K562 (cell line): ENCODE data around the gene SCRN2.

Experiments
- CBX1 ChIP-seq: sonication (generic); IDR thresholded peaks from 2 replicates; pipeline ENCODE4 v1.6.1; 2016; ENCODE audit warnings: antibody characterized with exemption, low read depth, mild to moderate bottlenecking
- CEBPB ChIP-seq: fragments of 450-650 bp; IDR thresholded peaks from 2 replicates; pipeline ENCODE4 v1.6.1; 2016; ENCODE audit warnings: missing genetic modification characterization, missing compliant biosample characterization
- CTCF ChIP-seq, 3 experiments: IDR thresholded peaks in 2 of 3; conservative IDR thresholded peaks in 1 of 3; 2 replicates each; pipeline ENCODE4 v1.5.1; 2011 to 2012; ENCODE audit warnings: low read length in 3 of 3, mild to moderate bottlenecking in 3 of 3, control low read depth in 2 of 3, improper control_type of control experiment in 1 of 3, inconsistent platforms in 1 of 3, low read depth in 1 of 3, mixed read lengths in 1 of 3, moderate library complexity in 1 of 3; ENCODE audit not compliant: insufficient read depth in 2 of 3
- DPF2 ChIP-seq: fragments of 450-650 bp; IDR thresholded peaks from 2 replicates; pipeline ENCODE4 v1.6.1; 2016
- FOXM1 ChIP-seq, 2 experiments: fragments of 450-650 bp in 1 of 2; sonication (generic) in 1 of 2; formaldehyde crosslinking in 1 of 2; IDR thresholded peaks; 2 replicates each; pipeline versions ENCODE4 v1.6.1 to v1.9.0; 2017 to 2022; ENCODE audit warnings: low read depth in 2 of 2, mild to moderate bottlenecking in 2 of 2, missing genetic modification reagents in 1 of 2, moderate library complexity in 1 of 2
- NFIC ChIP-seq: fragments of 450-650 bp; IDR thresholded peaks from 2 replicates; pipeline ENCODE4 v1.6.1; 2017; ENCODE audit warnings: mild to moderate bottlenecking, inconsistent platforms
- PHF8 ChIP-seq: fragments of 200-600 bp; sonication (generic); IDR thresholded peaks from 2 replicates; pipeline ENCODE4 v1.6.1; 2012; ENCODE audit warnings: mixed run types, mild to moderate bottlenecking, inconsistent platforms, low read length, moderate library complexity, borderline replicate concordance
- POLR2A ChIP-seq: fragments of 450-650 bp; conservative IDR thresholded peaks from 2 replicates; pipeline ENCODE4 v1.6.1; 2016
- POLR3A ChIP-seq: IDR thresholded peaks from 2 replicates; pipeline ENCODE4 v1.6.1; 2011; ENCODE audit warnings: borderline replicate concordance, mild to moderate bottlenecking, moderate library complexity; ENCODE audit not compliant: insufficient read length, insufficient read depth; ENCODE audit errors: extremely low read depth
- SRSF1 ChIP-seq: fragments of 200-400 bp; formaldehyde crosslinking; IDR thresholded peaks from 2 replicates; pipeline ENCODE4 v1.6.1; 2017; ENCODE audit warnings: mild to moderate bottlenecking, low read depth, low read length, moderate library complexity
- ZNF184 ChIP-seq: sonication (generic); formaldehyde crosslinking; IDR thresholded peaks from 2 replicates; pipeline ENCODE4 v1.5.0; 2020; ENCODE audit warnings: missing genetic modification reagents
- TF ChIP-seq, protein P1 (sequence below): sonication (generic); formaldehyde crosslinking; IDR thresholded peaks from 2 replicates; pipeline ENCODE4 v1.5.0; 2020; ENCODE audit warnings: missing genetic modification reagents
- TF ChIP-seq, protein P2 (sequence below): sonication (generic); formaldehyde crosslinking; IDR thresholded peaks from 2 replicates; pipeline ENCODE4 v1.8.1; 2023; ENCODE audit warnings: mild to moderate bottlenecking, missing genetic modification reagents

GRCh38 chr17:47810200-47810821, 30.8 kb downstream of the SCRN2 start:
- TF ChIP-seq DPF2 (peak; percentile 81), POLR3A (no peak), FOXM1 (IDR thresholded peaks at IDR 0.05; ENCODE audit: low read depth) (no peak), FOXM1 (CRISPR knock-in tag; IDR thresholded peaks at IDR 0.05; ENCODE audit: low read depth) (no peak), SRSF1 (no peak), NFIC (peak; percentile 7; the same call in 1 of the 2 replicates), CTCF (IDR thresholded peaks at IDR 0.05 in 2 of 3, conservative IDR thresholded peaks at IDR 0.05 in 1 of 3; ENCODE audit: insufficient read depth in 2 of 3, low read depth in 1 of 3, low read length in 3 of 3) (no peak), PHF8 (no peak), CEBPB (tag) (no peak), POLR2A (no peak), ZNF184 (CRISPR knock-in tag) (no peak), CBX1 (no peak)
- TF ChIP-seq, protein P1, sequence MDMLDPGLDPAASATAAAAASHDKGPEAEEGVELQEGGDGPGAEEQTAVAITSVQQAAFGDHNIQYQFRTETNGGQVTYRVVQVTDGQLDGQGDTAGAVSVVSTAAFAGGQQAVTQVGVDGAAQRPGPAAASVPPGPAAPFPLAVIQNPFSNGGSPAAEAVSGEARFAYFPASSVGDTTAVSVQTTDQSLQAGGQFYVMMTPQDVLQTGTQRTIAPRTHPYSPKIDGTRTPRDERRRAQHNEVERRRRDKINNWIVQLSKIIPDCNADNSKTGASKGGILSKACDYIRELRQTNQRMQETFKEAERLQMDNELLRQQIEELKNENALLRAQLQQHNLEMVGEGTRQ (CRISPR knock-in tag): no peak
- TF ChIP-seq, protein P2, sequence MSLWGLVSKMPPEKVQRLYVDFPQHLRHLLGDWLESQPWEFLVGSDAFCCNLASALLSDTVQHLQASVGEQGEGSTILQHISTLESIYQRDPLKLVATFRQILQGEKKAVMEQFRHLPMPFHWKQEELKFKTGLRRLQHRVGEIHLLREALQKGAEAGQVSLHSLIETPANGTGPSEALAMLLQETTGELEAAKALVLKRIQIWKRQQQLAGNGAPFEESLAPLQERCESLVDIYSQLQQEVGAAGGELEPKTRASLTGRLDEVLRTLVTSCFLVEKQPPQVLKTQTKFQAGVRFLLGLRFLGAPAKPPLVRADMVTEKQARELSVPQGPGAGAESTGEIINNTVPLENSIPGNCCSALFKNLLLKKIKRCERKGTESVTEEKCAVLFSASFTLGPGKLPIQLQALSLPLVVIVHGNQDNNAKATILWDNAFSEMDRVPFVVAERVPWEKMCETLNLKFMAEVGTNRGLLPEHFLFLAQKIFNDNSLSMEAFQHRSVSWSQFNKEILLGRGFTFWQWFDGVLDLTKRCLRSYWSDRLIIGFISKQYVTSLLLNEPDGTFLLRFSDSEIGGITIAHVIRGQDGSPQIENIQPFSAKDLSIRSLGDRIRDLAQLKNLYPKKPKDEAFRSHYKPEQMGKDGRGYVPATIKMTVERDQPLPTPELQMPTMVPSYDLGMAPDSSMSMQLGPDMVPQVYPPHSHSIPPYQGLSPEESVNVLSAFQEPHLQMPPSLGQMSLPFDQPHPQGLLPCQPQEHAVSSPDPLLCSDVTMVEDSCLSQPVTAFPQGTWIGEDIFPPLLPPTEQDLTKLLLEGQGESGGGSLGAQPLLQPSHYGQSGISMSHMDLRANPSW: no peak
